GM12878 (cell line): ENCODE results near the gene PRORP. TPM values are rescaled to one million over a fixed set of nuclear protein-coding genes. Genes with fewer than 3 reads are reported as not detected.

ENCODE experiments used
- ATAC-seq: fragments of 200-7000 bp; cut with Tn5 transposase; 3 replicates; pipeline ENCODE4 v1.9.1; 2020; ENCODE audit warnings: mild to moderate bottlenecking, moderate library complexity
- BruUV-seq: library from RNA; stranded (reverse); fragments of 400-500 nt; replicated peaks from 2 replicates; lab custom pipeline; 2021; lab: Mats Ljungman, UMichigan
- CTCF ChIA-PET: fragments of 300-600 bp; sonication (Branson Sonifier 250); formaldehyde crosslinking; extraction: SDS; loops from one replicate; lab custom pipeline; 2021; ENCODE audit warnings: inconsistent platforms; lab: Yijun Ruan, JAX
- POLR2A ChIA-PET: fragments of 350-600 bp; formaldehyde crosslinking; extraction: SDS; loops from one replicate; lab custom pipeline; 2021; ENCODE audit warnings: inconsistent platforms; lab: Charles Lee
- RAD21 ChIA-PET: fragments of 300-600 bp; sonication (Branson Sonifier 250); formaldehyde crosslinking; loops from one replicate; lab custom pipeline; 2023; ENCODE audit warnings: antibody characterized with exemption; ENCODE audit not compliant: unreplicated experiment; lab: Charles Lee
- SMC1A ChIA-PET: fragments of 300-600 bp; sonication (Branson Sonifier 250); formaldehyde crosslinking; loops from one replicate; lab custom pipeline; 2023; ENCODE audit not compliant: unreplicated experiment, uncharacterized antibody; lab: Charles Lee
- DNase-seq: peaks from one replicate; pipeline ENCODE4 v3.0.0-alpha.2; 2011; ENCODE audit warnings: low read depth, low spot score
- FAIRE-seq: peaks from 3 replicates; lab custom pipeline; 2011; peaks lifted over from hg19 to GRCh38; lab: Jason Lieb, UNC
- H2AFZ ChIP-seq: 2 replicates; pipeline ENCODE4 v1.6.0; 2011; ENCODE audit warnings: low read depth, low read length, control low read depth; ENCODE audit not compliant: control insufficient read depth
- H3K27ac ChIP-seq: 2 replicates; pipeline ENCODE4 v1.5.1; 2011; ENCODE audit warnings: control low read depth; ENCODE audit not compliant: control insufficient read depth, insufficient read depth
- H3K27me3 ChIP-seq, 2 experiments: replicated peaks in 1 of 2; 2 replicates each; pipeline versions ENCODE4 v1.6.0 to v1.6.1; 2011; ENCODE audit warnings: low read length in 1 of 2; ENCODE audit not compliant: control insufficient read depth in 2 of 2, insufficient read depth in 2 of 2
- H3K36me3 ChIP-seq, 2 experiments: 2 replicates each; pipeline ENCODE4 v1.5.1; 2011; ENCODE audit warnings: low read length in 1 of 2; ENCODE audit not compliant: control insufficient read depth in 2 of 2, insufficient read depth in 2 of 2
- H3K4me1 ChIP-seq: 2 replicates; pipeline ENCODE4 v1.6.1; 2011; ENCODE audit warnings: mild to moderate bottlenecking, low read length, moderate library complexity, mixed read lengths; ENCODE audit not compliant: control insufficient read depth, insufficient read depth
- H3K4me2 ChIP-seq: 2 replicates; pipeline ENCODE4 v1.6.0; 2011; ENCODE audit warnings: control low read depth; ENCODE audit not compliant: control insufficient read depth, insufficient read depth
- H3K4me3 ChIP-seq: fragments of 200-600 bp; sonication (generic); 2 replicates; pipeline ENCODE4 v1.5.1; 2016
- H3K79me2 ChIP-seq: 2 replicates; pipeline ENCODE4 v1.6.0; 2011; ENCODE audit warnings: low read length; ENCODE audit not compliant: control insufficient read depth, insufficient read depth
- H3K9ac ChIP-seq: 2 replicates; pipeline ENCODE4 v1.8.0; 2011; ENCODE audit warnings: low read length, control low read depth, mixed read lengths; ENCODE audit not compliant: control insufficient read depth, insufficient read depth
- H3K9me3 ChIP-seq: replicated peaks from 3 replicates; pipeline ENCODE4 v1.5.1; 2011; ENCODE audit warnings: mild to moderate bottlenecking, low read length; ENCODE audit not compliant: control insufficient read depth, insufficient read depth
- H4K20me1 ChIP-seq: 2 replicates; pipeline ENCODE4 v1.6.0; 2011; ENCODE audit not compliant: control insufficient read depth, insufficient read depth
- BACH1 ChIP-seq: fragments of 450-650 bp; IDR thresholded peaks from 2 replicates; pipeline ENCODE4 v1.6.1; 2017; ENCODE audit warnings: mild to moderate bottlenecking, borderline replicate concordance
- LARP7 ChIP-seq: fragments of 450-650 bp; IDR thresholded peaks from 2 replicates; pipeline ENCODE4 v1.6.1; 2017; ENCODE audit warnings: mild to moderate bottlenecking
- MEF2A ChIP-seq: IDR thresholded peaks from 2 replicates; pipeline ENCODE4 v1.6.1; 2011; ENCODE audit warnings: low read depth, mild to moderate bottlenecking, low read length, moderate library complexity; ENCODE audit not compliant: insufficient read depth
- MXI1 ChIP-seq: fragments of 150-350 bp; IDR thresholded peaks from 2 replicates; pipeline ENCODE4 v1.6.1; 2011; ENCODE audit warnings: low read depth, mild to moderate bottlenecking, inconsistent platforms, low read length, improper control_type of control experiment
- NFYB ChIP-seq: IDR thresholded peaks from 2 replicates; pipeline ENCODE4 v1.6.1; 2011; ENCODE audit warnings: low read depth, mild to moderate bottlenecking, low read length, improper control_type of control experiment, moderate library complexity; ENCODE audit not compliant: insufficient read depth
- NR2C1 ChIP-seq: fragments of 450-650 bp; IDR thresholded peaks from 2 replicates; pipeline ENCODE4 v1.6.1; 2017; ENCODE audit warnings: antibody characterized with exemption, mild to moderate bottlenecking, moderate library complexity
- RB1 ChIP-seq: fragments of 450-650 bp; formaldehyde crosslinking; IDR thresholded peaks from 2 replicates; pipeline ENCODE4 v1.6.1; 2017; ENCODE audit warnings: mild to moderate bottlenecking, borderline replicate concordance
- SIX5 ChIP-seq: IDR thresholded peaks from 2 replicates; pipeline ENCODE4 v1.6.1; 2011; ENCODE audit warnings: mild to moderate bottlenecking, low read depth, low read length, moderate library complexity; ENCODE audit not compliant: severe bottlenecking
- SPI1 ChIP-seq: IDR thresholded peaks from 2 replicates; pipeline ENCODE4 v1.6.1; 2011; ENCODE audit warnings: low read depth, mild to moderate bottlenecking, low read length, moderate library complexity, borderline replicate concordance; ENCODE audit not compliant: insufficient read depth
- SUPT20H ChIP-seq: IDR thresholded peaks from 2 replicates; pipeline ENCODE4 v1.6.1; 2011; ENCODE audit warnings: low read depth, mild to moderate bottlenecking, low read length, moderate library complexity, borderline replicate concordance; ENCODE audit not compliant: control insufficient read depth
- ZBED1 ChIP-seq: IDR thresholded peaks from 2 replicates; pipeline ENCODE4 v1.6.1; 2016; ENCODE audit warnings: borderline replicate concordance
- ZNF622 ChIP-seq: fragments of 450-650 bp; IDR thresholded peaks from 2 replicates; pipeline ENCODE4 v1.6.1; 2017; ENCODE audit warnings: mild to moderate bottlenecking, inconsistent platforms
- WGBS: methylation state at CpG from one replicate; pipeline ENCODE4 v1.1.6; 2016; ENCODE audit warnings: low lambda C conversion rate; ENCODE audit not compliant: insufficient replicate concordance, insufficient coverage; ENCODE audit errors: missing lambda C conversion rate; 5-methylcytosine and 5-hydroxymethylcytosine counted together
- in situ Hi-C: fragments of 300-500 bp; cut with MboI; formaldehyde crosslinking; loops from 9 replicates; pipeline ENCODE4 v1.14.3; 2018; ENCODE audit warnings: mixed read lengths
- intact Hi-C: fragments of 100-400 bp; cut with micrococcal nuclease; formaldehyde crosslinking; loops from one replicate; pipeline ENCODE4 v1.14.2; 2022; ENCODE audit not compliant: unreplicated experiment
- polyA plus RNA-seq, 11 experiments: library from polyadenylated mRNA; depleted of rRNA in 4 of 11; unstranded in 6 of 11; stranded (reverse) in 5 of 11; fragments of >200 nt; fragmentation: Nextera tagmentation in 4 of 11; fragmentation: Illumina TruSeq in 1 of 11; extraction: Ambion mirVana in 4 of 11; extraction: Trizol in 1 of 11; gene quantifications; 1 replicate in 1 of 11; 2 replicates in 10 of 11; pipeline versions ENCODE4 v1.2.1 to v1.2.3, GENCODE V29; 2011 to 2016; ENCODE audit warnings: inconsistent platforms in 2 of 11, missing spikeins in 2 of 11, low read depth in 1 of 11
- total RNA-seq, 4 experiments: library from RNA; depleted of rRNA in 3 of 4; stranded (reverse); fragments of >200 nt in 3 of 4; fragmentation: Illumina TruSeq in 1 of 4; extraction: Trizol in 1 of 4; gene quantifications; 2 replicates each; pipeline versions ENCODE4 v1.2.1 to v1.2.3, GENCODE V29; 2013 to 2021

PRORP gene
- total and polyA plus RNA-seq, 10 of the 15 experiments (the other 5 are each of a cell fraction or from before 2014, with no cell fraction given), result 38.8 to 61.3 (median 46.7) TPM

DNA sequence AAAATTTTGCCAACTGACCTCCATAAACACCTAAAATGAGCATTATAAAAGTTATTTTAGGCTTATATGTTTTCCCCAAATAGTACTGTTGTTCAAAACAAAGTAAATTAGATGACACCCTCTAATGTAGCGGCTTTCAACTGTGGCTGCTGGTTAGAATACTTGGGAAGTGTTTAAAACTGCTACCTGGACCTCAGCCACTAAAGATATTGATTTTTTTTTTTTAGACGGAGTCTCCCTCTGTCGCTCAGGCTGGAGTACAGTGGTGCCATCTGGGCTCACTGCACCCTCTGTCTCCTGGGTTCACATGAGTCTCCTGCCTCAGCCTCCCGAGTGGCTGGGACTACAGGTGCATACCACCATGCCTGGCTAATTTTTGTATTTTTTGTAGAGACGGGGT lies 16.2 kb downstream of the PRORP start:
- intact Hi-C loops, result no loop called here

More for the DNA sequence above, 16.2 kb downstream of the PRORP start:
- ChIA-PET CTCF (interaction anchor here (0.6 to 11.8 kb wide), 4 partner anchors 91 to 289 kb away, joined by 3 to 324 read pairs (median 44); no protein-coding TSS in a partner anchor), SMC1A (interaction anchor here (1.5 to 16.3 kb wide), 4 partner anchors 22 to 277 kb away, joined by 4 to 362 read pairs (median 14); no protein-coding TSS in a partner anchor), POLR2A (interaction anchor here (0.6 kb wide), 1 partner anchor 241 kb away, joined by 4 read pairs; no protein-coding TSS in a partner anchor)
- H3K4me3 ChIP-seq, result no peak overlapping the region
- no peak for TF ChIP-seq RB1
- no peak for TF ChIP-seq SUPT20H
- TF ChIP-seq ZNF622, result no peak
- TF ChIP-seq NFYB, result no peak
- TF ChIP-seq BACH1, result no peak
- no peak for TF ChIP-seq NR2C1
- TF ChIP-seq MEF2A, result no peak
- no peak for TF ChIP-seq MXI1
- TF ChIP-seq LARP7, result no peak
- no peak for TF ChIP-seq SIX5
- no peak for TF ChIP-seq SPI1
- TF ChIP-seq ZBED1, result no peak
- TF ChIP-seq, all 136 proteins: peak for 0
- no peaks in the 10 kb centered on the region; the same call in 2 of the 3 replicates for H3K9me3 ChIP-seq
- H3K27ac ChIP-seq, result no peak overlapping the region
- no peak overlapping the region for H2AFZ ChIP-seq
- no peak for DNase-seq
- FAIRE-seq, result no peak
- H3K4me2 ChIP-seq, result no peak overlapping the region
- no peaks in the 10 kb centered on the region for H4K20me1 ChIP-seq
- no TSS peak for BruUV-seq
- no peaks in the 10 kb centered on the region for H3K27me3 ChIP-seq
- no peaks in the 10 kb centered on the region; the same call in none of the 2 replicates for H3K79me2 ChIP-seq
- ATAC-seq, result no peak
- RAD21 ChIA-PET, result interaction anchor here (9.8 kb wide), 1 partner anchor 277 kb away, joined by 257 read pairs; no protein-coding TSS in a partner anchor
- no peak overlapping the region for H3K9ac ChIP-seq
- H3K4me1 ChIP-seq, result no peaks in the 10 kb centered on the region
- WGBS, result 99% methylated on average over 5 of the region's 5 CpGs
- peaks cover 2 to 5% of the 10 kb centered on the region in 2 experiments; a peak in 3 of 4 replicates for H3K36me3 ChIP-seq
- in situ Hi-C loops, result no loop called here
